Epithelial cell of esophagus (primary cell): ENCODE measurements around the gene DAB1.

Source experiments
- DNase-seq: peaks from one replicate; pipeline ENCODE4 v3.0.0; 2010; ENCODE audit warnings: low read depth
- H3K4me3 ChIP-seq: 2 replicates; pipeline ENCODE4 v1.5.1; 2011; ENCODE audit warnings: mild to moderate bottlenecking, low read length, control low read depth
- TF ChIP-seq, protein P1 (sequence below): IDR thresholded peaks from 2 replicates; pipeline ENCODE4 v1.5.1; 2011; ENCODE audit warnings: low read depth, mild to moderate bottlenecking, low read length, control low read depth, inconsistent platforms; ENCODE audit not compliant: insufficient read depth; ENCODE audit errors: missing control alignments

DAB1 gene

GRCh38 chr1:57102561-57103326 is 321.1 kb downstream of the DAB1 start:
- TF ChIP-seq, protein P1, sequence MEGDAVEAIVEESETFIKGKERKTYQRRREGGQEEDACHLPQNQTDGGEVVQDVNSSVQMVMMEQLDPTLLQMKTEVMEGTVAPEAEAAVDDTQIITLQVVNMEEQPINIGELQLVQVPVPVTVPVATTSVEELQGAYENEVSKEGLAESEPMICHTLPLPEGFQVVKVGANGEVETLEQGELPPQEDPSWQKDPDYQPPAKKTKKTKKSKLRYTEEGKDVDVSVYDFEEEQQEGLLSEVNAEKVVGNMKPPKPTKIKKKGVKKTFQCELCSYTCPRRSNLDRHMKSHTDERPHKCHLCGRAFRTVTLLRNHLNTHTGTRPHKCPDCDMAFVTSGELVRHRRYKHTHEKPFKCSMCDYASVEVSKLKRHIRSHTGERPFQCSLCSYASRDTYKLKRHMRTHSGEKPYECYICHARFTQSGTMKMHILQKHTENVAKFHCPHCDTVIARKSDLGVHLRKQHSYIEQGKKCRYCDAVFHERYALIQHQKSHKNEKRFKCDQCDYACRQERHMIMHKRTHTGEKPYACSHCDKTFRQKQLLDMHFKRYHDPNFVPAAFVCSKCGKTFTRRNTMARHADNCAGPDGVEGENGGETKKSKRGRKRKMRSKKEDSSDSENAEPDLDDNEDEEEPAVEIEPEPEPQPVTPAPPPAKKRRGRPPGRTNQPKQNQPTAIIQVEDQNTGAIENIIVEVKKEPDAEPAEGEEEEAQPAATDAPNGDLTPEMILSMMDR = no peak
- no peak for DNase-seq

GRCh38 chr1:57101209-57101608 is 322.7 kb downstream of the DAB1 start:
- no peak overlapping the region for H3K4me3 ChIP-seq
- TF ChIP-seq, protein P1 = no peak
- DNase-seq = peak; percentile 66

More at GRCh38 chr1:57102561-57103326, 321.1 kb downstream of the DAB1 start:
- H3K4me3 ChIP-seq = no peak overlapping the region

DNA sequence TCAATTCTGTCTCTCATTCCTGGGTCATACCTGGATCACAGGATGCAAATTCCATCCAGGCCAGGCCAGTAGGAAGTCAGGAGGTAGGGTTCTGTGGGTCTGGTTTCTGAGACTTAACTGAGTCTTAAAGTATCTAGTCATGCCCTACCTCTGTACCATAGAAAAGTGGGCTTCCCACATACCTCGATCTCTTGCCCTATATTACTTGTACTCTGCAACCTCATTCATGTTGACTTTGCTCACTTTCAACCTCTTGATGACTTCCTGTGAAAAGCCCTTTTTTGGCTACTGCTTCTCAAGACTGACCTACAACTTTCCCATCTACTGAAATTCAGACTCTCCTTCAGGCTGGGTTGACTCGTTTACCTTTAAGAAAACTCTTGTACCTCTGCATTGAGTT is 329.1 kb downstream of the DAB1 start:
- TF ChIP-seq, protein P1 = no peak
- H3K4me3 ChIP-seq = no peak overlapping the region
- no peak for DNase-seq

DNA sequence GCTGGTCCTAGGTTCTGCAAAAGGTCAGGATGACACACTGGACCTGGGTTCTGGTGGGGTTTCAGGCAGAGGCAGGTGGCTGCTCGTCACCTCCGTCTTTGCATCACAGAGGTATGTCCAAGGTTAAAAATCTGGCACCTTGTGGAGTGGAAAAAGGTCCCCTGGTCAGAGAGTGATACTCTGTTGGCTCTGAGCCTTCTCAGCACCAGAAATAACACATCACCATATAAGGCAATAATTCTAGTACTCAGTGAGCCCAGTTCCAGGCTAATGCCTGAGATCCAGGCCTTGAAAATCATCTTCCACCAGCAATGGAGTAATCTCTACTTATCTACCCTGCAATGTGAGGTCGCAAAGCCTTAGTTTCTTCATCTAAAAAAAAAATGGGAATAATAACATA is 330.7 kb downstream of the DAB1 start:
- TF ChIP-seq, protein P1 = no peak
- DNase-seq = no peak
- H3K4me3 ChIP-seq = no peak overlapping the region

- no peak for DNase-seq
- TF ChIP-seq, protein P1 = no peak
Observed at GRCh38 chr1:57091642-57092041, 332.2 kb downstream of the DAB1 start.

GRCh38 chr1:57089855-57090254 is 334.0 kb downstream of the DAB1 start:
- TF ChIP-seq, protein P1 = no peak
- H3K4me3 ChIP-seq = no peak overlapping the region
- DNase-seq = no peak

More at GRCh38 chr1:57091642-57092041, 332.2 kb downstream of the DAB1 start:
- H3K4me3 ChIP-seq = no peak overlapping the region

GRCh38 chr1:57089221-57089620 is 334.6 kb downstream of the DAB1 start:
- TF ChIP-seq, protein P1 = no peak
- no peak overlapping the region for H3K4me3 ChIP-seq
- DNase-seq = no peak
